Measurements from ENCODE around the gene PBX1.

Gene PBX1

GRCh38 chr1:164563721-164564360, 4.9 kb downstream of the PBX1 start:
- DNase-seq = no peak
- ATAC-seq = no peak

DNA sequence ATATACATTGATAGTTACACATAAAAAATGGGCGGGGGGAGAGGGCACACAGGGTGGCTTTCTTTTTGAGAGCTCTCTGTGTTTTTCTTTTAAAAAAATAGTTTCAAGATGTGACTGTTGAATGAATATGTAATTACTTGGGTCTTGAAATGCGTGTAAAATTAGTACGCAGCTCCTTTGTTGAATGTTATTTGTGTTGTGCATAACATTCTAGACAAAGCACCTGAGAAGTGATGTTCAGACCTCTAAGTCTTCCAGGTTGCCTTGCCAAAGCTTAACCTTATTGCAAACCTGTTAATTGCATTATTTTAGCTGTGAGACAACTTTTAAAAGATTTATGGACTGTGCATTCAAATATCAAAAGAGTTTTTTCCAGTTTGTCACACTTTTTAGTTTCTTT, 5.4 kb downstream of the PBX1 start:
- ATAC-seq (no peak), DNase-seq (no peak)

DNA sequence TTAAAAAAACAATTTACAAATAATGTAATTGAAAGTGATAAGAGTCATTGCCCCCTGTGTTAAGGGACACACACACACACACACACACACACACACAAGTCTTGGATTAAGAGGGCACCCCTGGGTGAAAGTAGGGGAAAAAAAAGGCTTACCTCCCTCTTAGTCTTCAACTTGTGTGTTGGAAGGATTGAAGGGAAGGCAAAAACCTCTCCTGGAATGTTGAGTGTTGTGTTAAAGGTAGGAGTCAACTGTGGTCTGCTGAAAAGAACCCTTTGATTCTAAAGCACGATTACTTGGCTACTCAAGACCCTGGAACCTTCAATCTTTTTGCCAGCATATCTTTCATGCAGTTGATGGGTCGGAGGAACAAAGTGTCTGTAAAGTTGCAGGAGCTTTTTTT, 6.4 kb downstream of the PBX1 start:
- ATAC-seq = no peak

GRCh38 chr1:164567774-164568173, 8.8 kb downstream of the PBX1 start:
- DNase-seq = no peak
- ATAC-seq = no peak

More for the DNA sequence above, 6.4 kb downstream of the PBX1 start:
- no peak for DNase-seq

GRCh38 chr1:164569241-164569640, 10.3 kb downstream of the PBX1 start:
- ATAC-seq (no peak), DNase-seq (no peak)

DNA sequence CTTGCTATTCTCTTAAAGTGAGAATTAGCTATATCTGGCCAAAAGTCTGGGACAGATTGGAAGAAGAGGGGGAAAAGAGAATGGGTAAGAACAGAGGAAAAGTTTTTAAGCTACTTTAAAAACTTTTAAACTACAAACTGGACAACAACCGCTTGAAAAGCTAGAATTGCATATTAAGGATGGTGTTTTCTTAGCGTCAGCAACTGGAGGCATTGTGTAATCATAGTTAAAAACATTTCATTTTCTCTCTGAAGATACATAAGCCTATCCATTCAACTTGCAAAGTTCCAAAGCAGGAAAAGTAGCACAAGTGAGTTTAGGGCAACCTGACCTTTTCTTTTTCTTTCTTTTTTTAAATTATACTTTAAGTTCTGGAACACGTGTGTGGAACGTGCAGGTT, 10.9 kb downstream of the PBX1 start:
- ATAC-seq = no peak
- DNase-seq = no peak

DNA sequence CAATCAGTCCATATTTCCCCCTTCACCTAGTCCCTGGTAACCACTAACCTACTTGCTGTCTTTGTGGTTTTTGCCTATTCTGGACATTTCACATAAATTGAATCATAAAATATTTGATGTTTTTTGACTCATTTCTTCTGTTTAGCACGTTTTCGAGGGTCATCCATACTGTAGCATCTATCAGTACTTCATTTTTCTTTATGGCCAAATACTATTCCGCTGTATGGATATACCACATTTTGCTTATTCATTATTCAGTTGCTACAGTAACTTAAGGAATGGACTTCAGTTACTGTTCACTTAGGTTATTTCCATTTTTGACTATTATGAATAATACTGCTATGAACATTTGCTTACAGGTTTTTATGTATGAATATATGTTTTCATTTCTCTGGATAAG, 12.3 kb downstream of the PBX1 start:
- ATAC-seq = no peak
- no peak for DNase-seq

- ATAC-seq (no peak), DNase-seq (no peak)
Observed at GRCh38 chr1:164575356-164575886, 16.4 kb downstream of the PBX1 start.

DNA sequence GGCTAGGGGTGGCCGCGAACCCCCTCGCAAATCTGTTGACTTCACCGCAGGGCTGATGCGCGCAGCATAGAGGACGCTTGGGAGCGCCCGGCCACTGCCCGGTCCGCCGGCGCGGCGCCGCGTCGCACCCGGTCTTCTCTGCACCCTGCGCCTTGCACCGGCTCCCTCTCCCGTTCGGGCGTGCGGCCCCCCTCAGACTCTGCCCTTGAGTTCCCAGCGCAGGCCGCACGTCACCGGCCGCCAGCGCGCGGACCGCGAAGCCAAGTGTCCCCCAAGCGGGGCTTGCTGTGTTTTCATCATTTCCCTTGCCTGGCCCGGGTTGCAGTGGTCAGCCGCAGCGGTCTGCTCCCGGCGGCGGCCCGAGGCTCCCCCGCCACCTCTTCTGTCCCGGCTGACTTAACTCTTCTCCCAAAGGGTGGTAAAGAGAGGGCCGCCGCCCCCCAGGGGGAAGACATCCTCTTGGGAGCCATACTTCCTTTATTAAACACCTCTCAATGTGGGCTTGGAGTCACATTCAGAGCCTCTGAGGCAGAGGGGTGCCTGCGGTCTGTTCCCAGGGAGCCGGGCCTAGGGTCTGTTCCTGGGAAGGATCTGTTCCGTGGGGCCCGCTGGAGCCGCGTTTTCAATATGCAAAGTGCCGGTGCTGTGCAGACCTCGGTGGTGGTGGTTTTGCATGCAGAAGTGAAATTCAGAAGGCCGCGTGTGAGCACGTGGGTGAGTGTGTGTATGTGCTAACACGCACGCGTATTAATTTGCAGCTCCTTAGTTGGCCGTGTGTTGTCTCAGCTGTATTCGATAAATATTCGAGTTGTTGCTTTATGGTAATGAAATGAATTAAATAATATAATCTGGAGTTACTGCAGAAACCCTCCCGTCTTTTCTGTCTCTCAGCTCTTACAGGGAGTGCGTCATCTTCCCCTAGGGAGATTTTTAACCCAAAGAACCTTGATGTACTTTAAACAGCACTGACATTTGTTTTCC, 17.6 kb downstream of the PBX1 start:
- ATAC-seq (no peak), DNase-seq (no peak)

GRCh38 chr1:164577291-164577690, 18.3 kb downstream of the PBX1 start:
- no peak for ATAC-seq
- no peak for DNase-seq

GRCh38 chr1:164578479-164579200, 19.7 kb downstream of the PBX1 start:
- DNase-seq = no peak
- ATAC-seq = no peak

DNA sequence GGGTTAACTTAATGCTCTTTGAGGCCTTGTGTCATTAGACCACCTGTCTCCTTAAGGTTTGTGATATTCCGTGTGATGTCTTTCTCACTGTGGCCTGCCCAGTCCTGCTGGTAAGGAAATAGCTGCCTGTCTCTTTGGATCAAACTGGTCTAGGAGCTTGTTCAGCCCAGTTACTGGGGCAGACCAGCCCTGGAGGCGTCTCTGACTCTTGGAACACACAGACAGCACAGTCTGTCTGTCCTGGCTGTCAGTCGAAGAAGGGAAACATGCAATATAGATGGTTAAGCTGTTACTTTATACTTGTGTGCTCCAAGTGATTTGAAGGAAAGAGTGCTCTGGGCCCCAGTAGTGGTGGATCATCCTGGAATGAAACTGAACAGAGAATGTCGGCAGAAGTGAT, 20.4 kb downstream of the PBX1 start:
- no peak for ATAC-seq
- DNase-seq = no peak

DNA sequence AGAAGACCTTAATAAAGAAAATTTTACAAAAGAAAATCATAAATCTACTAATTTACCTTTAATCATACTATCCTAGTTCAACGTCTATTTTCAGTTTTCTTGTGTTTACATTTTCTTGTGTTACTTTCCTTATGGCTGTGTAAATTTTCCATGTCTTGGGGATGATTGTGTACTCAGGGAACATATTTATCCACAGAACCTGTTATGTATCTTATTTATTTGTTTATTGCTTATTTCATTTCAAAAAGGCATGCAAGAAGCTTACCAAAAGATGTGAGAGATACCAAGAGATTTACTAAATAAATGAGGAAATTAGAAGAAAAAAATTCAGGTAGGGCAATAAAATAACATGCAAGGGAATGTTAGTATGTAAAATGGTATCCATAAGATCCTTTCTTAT, 22.8 kb downstream of the PBX1 start:
- DNase-seq (no peak), ATAC-seq (no peak)

DNA sequence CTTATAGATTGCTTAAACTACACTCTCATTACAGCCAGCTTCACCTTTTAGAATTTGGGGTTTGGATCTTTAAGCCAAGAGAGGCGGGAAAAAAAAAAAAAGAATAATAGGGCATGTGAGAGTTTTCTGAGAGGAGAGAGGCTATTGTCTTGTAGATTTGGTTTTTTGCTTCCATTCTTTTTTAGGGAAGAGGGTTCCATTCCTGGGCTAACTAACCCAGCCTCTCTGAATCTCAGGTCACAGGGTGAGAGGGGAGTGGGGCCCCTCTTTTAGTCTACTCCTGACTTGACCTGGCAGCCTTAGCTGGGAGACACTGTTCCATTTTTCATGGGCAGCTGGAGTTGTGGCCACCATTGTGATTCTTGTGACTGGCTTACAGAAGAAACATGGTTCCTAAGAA, 24.2 kb downstream of the PBX1 start:
- ATAC-seq (no peak), DNase-seq (no peak)

GRCh38 chr1:164583835-164584539, 25.0 kb downstream of the PBX1 start:
- DNase-seq (no peak), ATAC-seq (no peak)

- no peak for ATAC-seq
- DNase-seq = no peak
Observed at GRCh38 chr1:164586591-164586990, 27.6 kb downstream of the PBX1 start.

- ATAC-seq = no peak
Observed at GRCh38 chr1:164587617-164588501, 28.9 kb downstream of the PBX1 start.

GRCh38 chr1:164588516-164589341, 29.7 kb downstream of the PBX1 start:
- DNase-seq (no peak), ATAC-seq (no peak)

More at GRCh38 chr1:164587617-164588501, 28.9 kb downstream of the PBX1 start:
- no peak for DNase-seq

GRCh38 chr1:164589408-164589807, 30.4 kb downstream of the PBX1 start:
- ATAC-seq (no peak), DNase-seq (no peak)

GRCh38 chr1:164589961-164590507, 31.1 kb downstream of the PBX1 start:
- no peak for ATAC-seq
- no peak for DNase-seq

Measured in stimulated activated naive CD8-positive, alpha-beta T cell treated with anti-CD3 and anti-CD28 coated beads, Interleukin-15, Interleukin-2, amounts not matched to agents 100 U/mL and 50 U/mL, for 24 hours (primary cell).